HG02678 (cell line): ENCODE data around the gene ATL1.
A peak's percentile ranks its signal among the peaks of the same experiment; 100 is the strongest.
"Not testable (repeated sequence)": the region's sequence is repeated elsewhere in the genome, so short reads cannot be mapped to it uniquely, and the experiment has no call there.

Experiments used
- ATAC-seq: cut with Tn5 transposase; IDR thresholded peaks from one replicate; pipeline ENCODE4 v1.9.1; 2021; ENCODE audit warnings: mild to moderate bottlenecking, moderate library complexity; ENCODE audit not compliant: unreplicated experiment

The ATL1 gene

DNA sequence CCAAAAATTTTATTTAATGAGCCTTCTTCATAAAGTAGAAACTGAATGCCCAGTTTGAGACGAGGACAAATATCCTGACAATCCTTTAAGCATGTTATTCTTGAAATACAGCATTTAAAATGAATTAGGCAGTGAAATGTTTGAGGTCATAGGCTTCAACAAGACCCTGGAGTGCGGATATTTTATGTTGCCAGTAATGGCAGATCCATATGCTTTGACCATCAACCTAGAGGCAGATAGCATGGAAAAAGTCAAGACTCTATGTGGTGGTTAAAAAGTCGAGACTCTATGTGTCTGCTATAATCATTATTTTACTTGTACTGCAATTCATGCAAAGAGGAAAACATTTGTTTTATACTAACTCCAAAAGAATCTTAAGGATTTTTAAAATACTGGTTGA lies 25.5 kb upstream of the ATL1 start:
- ATAC-seq: no peak

DNA sequence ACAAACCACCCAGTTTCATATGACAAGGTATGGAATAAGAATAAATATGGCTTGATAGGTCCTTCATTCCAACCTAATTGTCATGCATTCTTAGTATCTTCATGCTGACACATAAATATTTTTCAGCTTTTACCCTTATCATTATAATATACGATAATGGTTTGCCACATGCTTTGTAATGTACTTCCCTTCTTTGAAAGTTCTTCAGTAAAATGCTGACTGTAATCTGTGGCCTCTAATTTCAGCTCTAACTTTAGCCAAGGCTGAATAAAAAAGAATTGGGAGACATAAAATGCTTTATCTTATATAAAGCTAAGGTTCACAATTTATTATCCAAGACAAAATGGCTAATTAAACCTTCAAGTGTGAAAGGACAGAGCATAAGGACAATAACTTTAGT lies 24.9 kb upstream of the ATL1 start:
- no peak for ATAC-seq

DNA sequence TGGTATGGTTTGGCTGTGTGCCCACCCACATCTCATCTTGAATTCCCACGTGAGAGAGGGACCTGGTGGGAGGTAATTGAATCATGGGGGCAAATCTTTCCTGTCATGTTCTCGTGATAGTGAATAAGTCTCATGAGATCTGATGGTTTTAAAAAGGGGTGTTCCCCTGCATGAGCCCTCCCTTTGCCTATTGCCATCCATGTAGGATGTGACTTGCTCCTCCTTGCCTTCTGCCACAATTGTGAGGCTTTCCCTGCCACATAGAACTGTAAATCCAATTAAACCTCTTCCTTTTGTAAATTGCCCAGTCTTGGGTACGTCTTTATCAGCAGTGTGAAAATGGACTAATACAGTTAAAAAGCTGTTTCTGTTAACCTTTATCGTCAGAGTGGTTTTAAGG lies 21.9 kb upstream of the ATL1 start:
- ATAC-seq: not testable (repeated sequence)

DNA sequence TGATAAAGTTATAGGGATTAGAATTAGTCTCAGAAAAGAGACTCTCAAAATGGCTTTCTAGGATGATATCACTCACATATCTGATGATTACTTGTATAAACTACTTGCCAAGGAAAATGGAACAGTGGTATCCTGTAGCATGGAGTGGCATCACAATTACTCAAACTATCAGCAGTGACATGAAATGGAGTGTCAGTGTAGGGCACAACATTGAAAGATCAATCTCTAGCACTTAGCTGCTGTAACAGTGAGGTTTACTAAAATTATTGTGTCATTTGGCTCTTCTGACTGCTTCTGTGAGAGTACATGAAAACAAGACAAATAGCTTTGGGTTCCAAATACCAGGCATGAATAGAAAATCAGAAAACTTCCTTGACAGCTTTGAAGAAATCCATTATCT lies 20.9 kb upstream of the ATL1 start:
- no peak for ATAC-seq

DNA sequence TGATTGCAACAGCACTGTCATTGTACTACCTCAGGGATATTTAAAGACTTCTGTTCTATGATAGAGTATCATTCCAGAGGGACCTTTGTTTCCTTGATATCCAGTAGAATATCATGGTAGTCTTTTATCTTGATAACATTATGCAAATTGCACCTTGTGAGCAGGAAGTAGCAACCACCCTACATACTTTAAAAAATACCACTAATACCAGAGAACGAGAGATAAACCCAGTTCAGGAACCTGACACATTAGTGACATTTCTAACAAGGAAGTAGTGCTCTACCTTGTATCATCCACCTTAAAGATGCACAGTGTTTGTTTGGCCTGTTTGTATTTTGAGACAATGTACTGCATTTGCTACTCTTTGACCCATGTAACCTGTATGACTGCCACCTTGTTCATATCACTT lies 18.8 kb upstream of the ATL1 start:
- no peak for ATAC-seq

DNA sequence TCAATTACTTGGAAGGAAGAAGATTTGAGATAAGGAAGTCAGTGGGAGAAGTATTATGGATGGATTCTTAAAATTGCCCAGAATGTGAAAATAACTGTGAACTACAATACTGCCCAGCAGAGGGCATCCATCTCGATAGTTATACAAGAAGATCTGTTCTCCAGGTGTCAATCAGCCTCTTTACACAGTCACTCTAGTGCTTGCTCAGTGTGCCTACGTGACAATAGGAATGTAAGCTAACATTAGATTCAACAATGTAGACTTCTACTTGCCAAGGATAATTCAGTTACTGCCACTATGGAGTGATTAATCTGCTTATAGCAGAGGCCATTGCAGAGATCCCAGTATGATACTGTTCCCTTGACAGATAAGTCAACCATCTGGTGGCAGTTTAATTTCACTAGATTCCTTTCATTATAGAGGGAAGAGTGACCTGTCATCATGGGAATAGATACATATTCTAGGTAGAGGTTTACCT lies 17.0 kb upstream of the ATL1 start:
- ATAC-seq: peak; percentile 66

DNA sequence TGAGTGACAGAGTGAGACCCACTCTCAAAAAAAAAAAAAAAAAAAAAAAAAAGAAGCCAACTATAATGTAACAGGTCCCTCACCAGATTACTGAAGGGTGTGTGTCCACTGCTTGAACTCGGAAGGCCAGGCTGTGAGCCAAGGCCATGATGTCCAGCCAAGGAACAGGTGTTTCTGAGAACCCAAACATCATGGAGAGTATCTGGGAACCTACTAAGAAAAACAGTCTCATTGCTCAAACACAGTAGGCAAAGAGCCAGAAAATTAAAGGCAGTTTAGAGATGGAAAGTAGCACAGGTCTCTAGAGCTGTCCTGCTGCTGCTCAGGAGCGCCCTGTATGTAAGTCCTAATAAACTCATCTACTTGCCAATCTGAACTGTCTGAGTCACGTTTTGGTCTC lies 15.0 kb upstream of the ATL1 start:
- no peak for ATAC-seq

DNA sequence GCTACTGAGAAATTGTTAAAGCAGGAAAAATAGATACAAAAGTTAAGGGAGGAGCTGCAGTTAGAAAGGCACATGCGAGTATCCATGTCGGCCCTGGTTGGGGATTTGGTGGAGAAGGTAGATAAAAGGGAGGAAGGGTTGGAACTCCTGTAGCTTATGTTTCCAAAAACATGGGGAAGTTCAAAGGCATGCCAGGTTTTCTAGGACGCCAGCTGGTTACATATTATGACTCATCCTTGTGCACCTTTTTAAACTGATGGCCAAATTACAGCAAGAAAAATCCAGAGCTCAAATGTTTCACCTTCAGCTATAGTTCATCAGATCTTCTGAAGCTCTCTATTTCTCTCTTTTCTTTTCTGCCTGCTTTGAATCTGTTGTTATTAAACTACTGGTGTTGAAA lies 14.3 kb upstream of the ATL1 start:
- no peak for ATAC-seq

DNA sequence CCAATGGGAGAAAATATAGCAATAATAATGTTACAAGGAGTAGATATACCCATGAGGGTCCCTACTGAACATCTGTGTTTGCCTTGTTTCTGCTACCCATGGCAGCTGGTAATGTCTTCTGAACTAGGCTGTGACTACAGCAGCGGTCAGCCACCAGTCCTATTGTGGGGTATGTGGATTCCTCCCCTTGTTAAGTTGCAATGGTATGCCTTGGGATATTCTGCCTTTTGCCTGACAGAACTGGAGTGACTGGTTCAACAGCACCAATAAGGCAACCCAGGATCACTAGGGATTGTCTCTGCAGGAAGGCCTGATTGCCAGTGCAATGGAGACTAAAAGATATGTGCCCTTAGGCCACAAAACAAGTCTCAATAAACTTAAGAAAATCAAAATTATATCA lies 9.7 kb upstream of the ATL1 start:
- no peak for ATAC-seq

DNA sequence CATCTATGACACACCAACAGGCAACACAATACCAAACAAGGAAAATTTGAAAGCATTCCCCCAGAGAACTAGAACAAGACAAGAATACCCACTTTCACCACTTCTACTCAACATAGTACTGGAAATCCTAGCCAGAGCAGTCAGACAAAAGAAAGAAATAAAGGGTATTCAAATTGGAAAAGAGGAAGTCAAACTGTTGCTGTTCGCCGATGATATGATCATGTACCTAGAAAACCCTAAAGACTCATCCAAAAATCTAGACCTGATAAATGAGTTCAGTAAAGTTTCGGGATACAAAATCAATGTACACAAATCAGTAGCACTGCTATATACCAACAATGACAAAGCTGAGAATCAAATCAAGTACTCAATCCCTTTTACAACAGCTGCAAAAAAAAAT lies 8.1 kb upstream of the ATL1 start:
- ATAC-seq: no peak

DNA sequence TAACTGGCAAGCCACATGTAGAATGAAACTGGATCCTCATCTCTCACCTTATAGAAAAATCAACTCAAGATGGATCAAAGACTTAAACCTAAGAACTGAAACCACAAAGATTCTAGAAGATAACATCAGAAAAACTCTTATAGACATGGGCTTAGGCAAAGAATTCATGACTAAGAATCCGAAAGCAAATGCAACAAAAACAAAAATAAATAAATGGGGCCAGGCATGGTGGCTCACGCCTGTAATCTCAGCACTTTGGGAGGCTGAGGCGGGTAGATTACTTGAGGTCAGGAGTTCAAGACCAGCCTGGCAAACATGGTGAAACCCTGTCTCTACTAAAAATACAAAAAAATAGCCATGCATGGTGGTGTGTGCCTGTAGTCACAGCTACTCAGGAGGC lies 7.1 kb upstream of the ATL1 start:
- not testable (repeated sequence) for ATAC-seq

DNA sequence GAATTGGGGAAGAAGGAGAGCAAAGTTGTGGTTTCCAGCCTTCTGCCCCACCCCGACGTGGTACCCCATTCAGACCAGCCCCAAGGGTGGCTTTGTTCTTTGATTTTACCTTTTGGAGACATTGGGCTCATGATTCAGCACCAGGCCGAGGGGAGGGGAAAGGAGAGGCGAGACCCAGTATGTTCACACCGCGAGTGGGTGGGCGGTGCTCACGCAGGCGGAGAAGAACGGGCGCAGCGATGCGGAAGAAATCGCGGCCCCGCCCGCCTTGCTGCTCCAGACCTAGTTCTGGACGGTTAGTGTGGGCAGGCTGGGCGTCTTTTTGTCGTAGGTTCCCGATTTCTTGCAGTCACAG lies 963 bp downstream of the ATL1 start:
- peak; percentile 12 for ATAC-seq

DNA sequence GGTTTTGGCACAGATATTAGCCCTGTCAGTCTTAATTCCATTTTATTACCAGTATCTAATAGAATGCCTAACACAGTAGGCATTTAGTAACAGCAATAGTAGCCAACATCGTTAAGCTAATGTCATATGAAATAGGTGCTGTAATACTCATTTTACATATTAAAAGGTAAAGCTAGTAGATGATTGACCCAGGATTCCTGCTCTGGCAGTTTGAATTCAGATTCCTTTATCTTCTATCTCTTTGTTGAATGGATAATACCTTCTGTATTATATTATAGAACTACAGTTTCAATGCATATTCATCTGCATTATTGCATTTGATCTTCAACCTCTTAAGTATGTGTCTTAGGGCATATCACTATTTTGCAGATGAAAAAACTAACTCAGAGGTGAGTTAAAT lies 2.9 kb downstream of the ATL1 start:
- no peak for ATAC-seq

DNA sequence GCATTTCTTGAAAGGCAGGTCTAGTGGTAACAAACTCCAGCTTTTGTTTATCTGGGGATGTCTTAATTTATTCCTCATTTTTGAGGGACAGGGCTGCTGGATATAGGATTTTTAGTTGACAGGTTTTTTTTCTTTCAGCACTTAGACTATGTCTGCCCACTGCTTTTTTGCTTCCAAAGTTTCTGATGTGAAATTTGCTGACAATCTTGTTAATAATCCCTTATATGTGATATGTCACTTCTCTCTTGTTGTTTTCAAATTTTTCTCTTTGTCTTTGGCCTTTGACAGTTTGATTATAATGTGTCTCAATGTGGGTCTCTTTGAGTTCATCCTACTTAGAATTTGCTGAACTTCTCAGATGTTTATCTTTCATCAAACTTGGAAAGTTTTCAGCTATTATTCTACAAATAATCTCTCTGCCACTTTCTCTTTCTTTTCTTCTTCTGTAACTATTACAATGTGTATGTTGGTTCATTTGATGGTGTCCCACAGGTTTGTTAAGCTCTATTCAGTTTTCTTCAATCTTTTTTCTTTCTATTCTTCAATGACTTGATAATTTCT lies 9.8 kb downstream of the ATL1 start:
- no peak for ATAC-seq

DNA sequence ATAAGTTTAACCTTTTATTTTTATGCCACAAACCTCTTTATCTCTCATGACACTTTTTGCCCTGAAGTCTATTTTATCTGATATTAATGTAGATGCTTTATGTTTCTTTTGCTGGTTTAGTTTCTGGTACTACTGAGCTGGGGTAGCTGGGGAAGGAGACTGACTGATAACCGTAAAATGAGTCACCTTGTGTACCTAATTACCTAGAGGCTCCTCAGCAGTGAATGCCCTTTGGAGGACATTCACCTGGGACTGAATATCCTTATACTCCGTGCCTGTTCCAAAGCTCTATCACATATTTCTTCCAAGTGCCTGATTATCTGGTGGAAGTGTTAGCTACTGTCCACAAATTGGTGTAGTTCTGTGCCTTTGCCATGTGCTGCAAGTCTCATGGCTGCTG lies 13.9 kb downstream of the ATL1 start:
- no peak for ATAC-seq

DNA sequence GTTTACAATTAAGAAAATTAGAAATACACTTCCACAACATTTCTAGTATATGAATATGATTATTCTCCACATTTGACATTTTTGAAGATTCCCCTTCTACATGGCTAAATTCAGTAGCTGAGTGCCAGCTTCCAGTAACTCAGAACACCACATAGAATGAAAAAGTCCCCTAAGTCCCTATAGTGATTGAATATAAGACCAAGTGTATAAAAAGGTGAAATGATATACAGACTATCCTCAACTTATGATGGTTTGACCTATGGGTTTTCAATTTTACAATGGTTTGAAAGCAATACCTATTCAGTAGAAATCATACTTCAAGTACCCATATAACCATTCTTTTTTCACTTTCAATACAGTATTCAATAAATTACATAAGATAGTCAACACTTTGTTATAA lies 15.8 kb downstream of the ATL1 start:
- ATAC-seq: no peak

DNA sequence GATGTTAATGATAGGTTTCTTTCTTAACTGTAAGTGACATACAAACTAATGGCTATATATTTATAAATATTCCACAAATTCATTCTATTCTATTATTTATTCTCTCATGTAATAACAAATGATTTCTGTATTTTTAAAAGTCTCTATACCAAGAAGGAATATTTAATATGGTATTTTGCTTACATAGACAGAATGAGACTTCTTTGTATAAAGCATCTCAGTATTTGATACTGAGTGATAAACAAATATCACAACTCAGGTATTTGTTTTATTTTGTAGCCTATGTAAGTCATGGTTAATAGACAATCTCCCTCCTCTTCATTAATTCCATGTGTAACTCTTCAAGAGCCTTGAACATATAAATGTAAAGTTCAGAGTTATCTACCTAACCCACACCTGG lies 18.0 kb downstream of the ATL1 start:
- no peak for ATAC-seq

DNA sequence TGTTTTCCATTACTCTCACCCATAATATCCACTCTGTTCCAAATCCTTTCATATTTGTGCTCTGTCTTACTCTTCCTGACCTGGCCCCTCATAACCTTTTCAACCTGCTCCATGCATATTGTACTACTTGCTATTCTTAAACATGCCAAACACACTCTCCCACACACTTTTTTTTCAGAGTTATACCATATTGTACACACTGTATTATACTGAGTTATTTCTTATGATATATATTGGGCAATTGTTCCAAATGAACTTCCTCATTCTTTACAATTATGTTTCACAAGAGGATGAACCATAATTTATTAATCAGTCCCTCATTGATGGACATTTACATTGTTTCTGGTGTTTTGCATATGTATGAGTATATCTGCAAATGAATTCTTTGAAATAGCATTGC lies 18.5 kb downstream of the ATL1 start:
- ATAC-seq: no peak

DNA sequence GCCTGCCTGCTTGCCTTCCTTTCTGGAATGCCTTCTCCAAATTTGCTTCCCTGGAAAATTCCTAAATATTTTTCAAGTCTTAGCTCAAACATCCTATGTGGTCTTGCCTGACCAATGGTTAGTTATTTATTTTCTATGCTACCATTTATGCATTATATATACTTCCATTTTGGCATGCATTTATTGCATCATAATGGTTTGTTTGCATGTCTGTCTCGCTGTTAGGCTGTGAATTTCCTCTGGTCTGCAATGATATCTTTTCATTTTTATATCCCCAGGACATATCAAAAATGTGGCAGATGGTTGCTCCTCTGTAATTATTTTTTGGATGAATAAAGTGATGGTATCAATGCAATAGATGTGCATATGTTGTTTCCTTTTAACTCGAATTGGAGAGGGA lies 30.5 kb downstream of the ATL1 start:
- ATAC-seq: no peak

DNA sequence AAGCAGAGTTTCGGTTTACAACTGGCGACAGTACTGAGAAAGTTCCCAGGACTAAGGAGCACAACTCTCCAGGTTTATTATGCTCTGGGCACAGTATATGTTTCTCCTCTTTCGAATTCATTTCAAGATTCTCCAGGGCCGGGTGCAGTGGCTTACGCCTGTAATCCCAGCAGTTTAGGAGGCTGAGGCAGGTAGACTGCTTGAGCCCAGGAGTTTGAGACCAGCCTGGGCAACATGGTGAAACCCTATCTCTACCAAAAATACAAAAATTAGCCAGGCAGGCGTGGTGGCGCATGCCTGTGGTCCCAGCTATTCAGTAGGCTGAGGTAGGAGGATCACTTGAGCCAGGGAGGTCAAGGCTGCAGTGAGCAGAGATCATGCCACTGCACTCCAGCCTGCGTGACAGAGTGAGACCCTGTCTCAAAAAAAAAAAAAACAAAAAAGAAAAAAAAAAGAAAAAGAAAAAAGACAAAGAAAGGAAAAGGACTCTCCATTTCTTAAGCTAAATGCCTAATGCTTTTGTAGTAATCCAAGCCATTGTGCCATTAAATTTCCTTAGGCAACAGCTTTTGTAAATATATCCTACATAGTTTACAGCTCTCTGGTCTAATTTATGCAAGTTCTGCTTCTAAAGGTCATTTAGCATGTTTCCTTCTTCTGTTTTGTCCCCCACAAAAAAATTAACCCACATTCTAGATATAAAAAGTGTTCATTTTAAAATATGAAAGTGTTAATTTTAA lies 34.8 kb downstream of the ATL1 start:
- ATAC-seq: no peak

DNA sequence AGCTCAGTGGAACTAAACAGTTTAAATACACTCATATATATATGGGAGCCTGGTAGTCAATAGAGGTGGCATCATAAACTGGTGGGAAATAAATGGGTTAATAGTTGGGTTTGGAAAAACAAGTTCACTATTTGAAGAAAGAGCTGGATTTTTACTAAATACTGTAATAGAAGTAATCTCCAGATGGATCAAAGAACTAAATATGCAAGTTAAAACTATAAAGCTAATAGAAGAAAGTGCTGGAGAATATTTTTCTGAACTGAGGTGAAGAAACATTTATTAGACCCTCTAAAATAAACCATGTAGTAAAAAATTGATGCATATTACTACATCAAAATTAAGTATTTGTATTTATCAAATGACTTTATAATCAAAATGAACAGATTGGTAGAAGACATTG lies 38.8 kb downstream of the ATL1 start:
- ATAC-seq: no peak

DNA sequence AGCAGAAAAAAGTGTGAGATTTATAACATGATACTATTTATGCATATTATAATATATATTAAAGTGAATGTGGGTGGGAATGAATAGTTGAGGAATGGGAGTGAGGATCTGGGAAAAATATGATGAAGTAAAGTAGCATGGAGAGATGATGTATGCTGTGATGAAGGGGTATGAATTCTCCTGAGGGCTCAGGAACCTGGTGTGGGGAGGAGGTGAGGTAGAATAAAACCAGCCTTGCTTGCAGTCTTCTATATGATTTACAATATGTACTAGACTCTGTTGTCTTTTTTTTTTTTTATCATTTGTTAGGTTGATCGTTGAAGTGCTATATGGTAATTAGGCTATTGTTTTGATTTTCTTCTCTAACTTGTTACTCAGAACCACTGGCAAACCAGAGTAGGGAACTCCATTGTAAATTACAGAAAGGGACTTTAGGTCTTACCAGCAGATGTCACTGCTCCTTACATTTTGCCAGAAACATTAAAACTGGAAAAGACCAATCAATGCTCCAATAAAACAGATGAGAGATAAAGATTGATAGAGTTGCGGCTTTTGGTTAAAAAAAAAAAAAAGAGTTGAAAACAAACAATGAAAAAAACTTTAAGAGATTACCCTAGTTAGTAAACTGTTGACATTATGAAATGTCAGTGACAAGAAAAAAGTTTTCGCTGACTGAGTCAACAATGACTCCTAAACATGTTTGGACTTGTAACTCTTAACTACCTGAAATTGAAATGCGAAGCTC lies 39.9 kb downstream of the ATL1 start:
- no peak for ATAC-seq
